GM23338 (cell line): ENCODE measurements around the gene CEACAM19. TPM values are rescaled to one million over a fixed set of nuclear protein-coding genes. Genes with fewer than 3 reads are reported as not detected.

Source experiments
- ATAC-seq: fragments of 200-7000 bp; cut with Tn5 transposase; 3 replicates; pipeline ENCODE4 v1.9.1; 2020
- DNase-seq: peaks from one replicate; pipeline ENCODE4 v3.0.0-alpha.2; 2015; ENCODE audit warnings: low spot score
- H2AFZ ChIP-seq: fragments of 200-600 bp; sonication (generic); 2 replicates; pipeline ENCODE4 v1.8.0; 2016; ENCODE audit warnings: antibody characterized with exemption, mild to moderate bottlenecking, moderate library complexity
- H3F3A ChIP-seq: fragments of 200-600 bp; sonication (generic); replicated peaks from 2 replicates; pipeline ENCODE4 v1.8.0; 2017; ENCODE audit warnings: antibody characterized with exemption, mixed run types, low read depth
- H3K27ac ChIP-seq: fragments of 200-600 bp; sonication (generic); 2 replicates; pipeline ENCODE4 v1.6.1; 2016; ENCODE audit warnings: low read depth
- H3K27me3 ChIP-seq: fragments of 200-600 bp; sonication (generic); 2 replicates; pipeline ENCODE4 v1.8.0; 2016; ENCODE audit warnings: mild to moderate bottlenecking, mixed run types, moderate library complexity; ENCODE audit not compliant: insufficient read depth
- H3K36me3 ChIP-seq: fragments of 200-600 bp; sonication (generic); 2 replicates; pipeline ENCODE4 v1.8.0; 2016; ENCODE audit warnings: mild to moderate bottlenecking; ENCODE audit not compliant: insufficient read depth
- H3K4me1 ChIP-seq: fragments of 200-600 bp; sonication (generic); 2 replicates; pipeline ENCODE4 v1.8.0; 2016; ENCODE audit warnings: mild to moderate bottlenecking, moderate library complexity; ENCODE audit not compliant: insufficient read depth
- H3K4me2 ChIP-seq: fragments of 200-600 bp; sonication (generic); 2 replicates; pipeline ENCODE4 v1.7.1; 2017; ENCODE audit warnings: mixed run types
- H3K4me3 ChIP-seq: fragments of 200-600 bp; sonication (generic); 2 replicates; pipeline ENCODE4 v1.6.1; 2016; ENCODE audit warnings: mixed run types
- H3K79me2 ChIP-seq: fragments of 200-600 bp; sonication (generic); replicated peaks from 2 replicates; pipeline ENCODE4 v1.8.0; 2017; ENCODE audit warnings: mild to moderate bottlenecking; ENCODE audit not compliant: insufficient read depth
- H3K9me2 ChIP-seq: fragments of 200-600 bp; sonication (generic); 2 replicates; pipeline ENCODE4 v1.8.0; 2017; ENCODE audit not compliant: insufficient read depth
- H4K20me1 ChIP-seq: fragments of 200-600 bp; sonication (generic); replicated peaks from 2 replicates; pipeline ENCODE4 v1.8.0; 2017; ENCODE audit warnings: mild to moderate bottlenecking; ENCODE audit not compliant: insufficient read depth
- H3K27ac Mint-ChIP-seq: 2 replicates; pipeline ENCODE4 v1.8.0; 2020; ENCODE audit warnings: inconsistent platforms, mild to moderate bottlenecking, moderate library complexity, mixed read lengths
- H3K27me3 Mint-ChIP-seq: 3 replicates; pipeline ENCODE4 v1.8.0; 2022; ENCODE audit warnings: low read depth, mild to moderate bottlenecking, moderate library complexity, mixed read lengths, inconsistent platforms; ENCODE audit not compliant: insufficient read depth, poor library complexity
- H3K36me3 Mint-ChIP-seq: 3 replicates; pipeline ENCODE4 v1.8.0; 2021; ENCODE audit warnings: low read depth, mild to moderate bottlenecking, inconsistent platforms, moderate library complexity, mixed read lengths
- H3K4me1 Mint-ChIP-seq: 3 replicates; pipeline ENCODE4 v1.8.0; 2020; ENCODE audit warnings: mild to moderate bottlenecking, inconsistent platforms, mixed read lengths
- H3K4me3 Mint-ChIP-seq: 3 replicates; pipeline ENCODE4 v1.8.0; 2021; ENCODE audit warnings: moderate library complexity, mild to moderate bottlenecking, inconsistent platforms, mixed read lengths
- H3K9me3 Mint-ChIP-seq: 3 replicates; pipeline ENCODE4 v1.8.0; 2020; ENCODE audit warnings: moderate library complexity, mild to moderate bottlenecking, inconsistent platforms, mixed read lengths
- CREB1 ChIP-seq: fragments of 250-450 bp; sonication (Bioruptor Pico); IDR thresholded peaks from 2 replicates; pipeline ENCODE4 v1.5.0; 2020; ENCODE audit warnings: low read depth, mild to moderate bottlenecking, moderate library complexity
- ETS1 ChIP-seq: IDR thresholded peaks from 2 replicates; pipeline ENCODE4 v1.6.1; 2016; ENCODE audit warnings: antibody characterized with exemption
- EZH2phosphoT487 ChIP-seq: fragments of 200-600 bp; sonication (generic); IDR thresholded peaks from one replicate; pipeline ENCODE4 v1.8.1; 2018; ENCODE audit warnings: antibody characterized with exemption; ENCODE audit not compliant: unreplicated experiment
- polyA plus RNA-seq: library from polyadenylated mRNA; unstranded; fragments of >200 nt; fragmentation: Nextera tagmentation; extraction: Ambion mirVana; gene quantifications from 2 replicates; pipeline ENCODE4 v1.2.1, GENCODE V29; 2016
- total RNA-seq: library from RNA; depleted of rRNA; stranded (reverse); fragments of >200 nt; shearing (Covaris generic); gene quantifications from 2 replicates; pipeline ENCODE4 v1.2.3, GENCODE V29; 2014
- TF ChIP-seq, protein P1 (sequence below): fragments of 250-450 bp; sonication (Bioruptor Pico); IDR thresholded peaks from 2 replicates; pipeline ENCODE4 v1.5.0; 2020; ENCODE audit warnings: mild to moderate bottlenecking, moderate library complexity
- TF ChIP-seq, protein P2 (sequence below), 2 experiments: fragments of 200-600 bp in 1 of 2; sonication (generic) in 1 of 2; conservative IDR thresholded peaks; 2 replicates each; pipeline versions ENCODE4 v1.5.1 to v1.6.1; 2016 to 2017; ENCODE audit warnings: antibody characterized with exemption in 2 of 2, low read depth in 2 of 2, mild to moderate bottlenecking in 2 of 2, moderate library complexity in 1 of 2
- TF ChIP-seq, protein P3 (sequence below): IDR thresholded peaks from one replicate; pipeline ENCODE4 v1.6.1; 2018; ENCODE audit warnings: antibody characterized with exemption; ENCODE audit not compliant: unreplicated experiment

Gene CEACAM19
- total and polyA plus RNA-seq, 2 experiments from 2014 or later = 0.38 to 0.76 TPM

- TF ChIP-seq, protein P1, sequence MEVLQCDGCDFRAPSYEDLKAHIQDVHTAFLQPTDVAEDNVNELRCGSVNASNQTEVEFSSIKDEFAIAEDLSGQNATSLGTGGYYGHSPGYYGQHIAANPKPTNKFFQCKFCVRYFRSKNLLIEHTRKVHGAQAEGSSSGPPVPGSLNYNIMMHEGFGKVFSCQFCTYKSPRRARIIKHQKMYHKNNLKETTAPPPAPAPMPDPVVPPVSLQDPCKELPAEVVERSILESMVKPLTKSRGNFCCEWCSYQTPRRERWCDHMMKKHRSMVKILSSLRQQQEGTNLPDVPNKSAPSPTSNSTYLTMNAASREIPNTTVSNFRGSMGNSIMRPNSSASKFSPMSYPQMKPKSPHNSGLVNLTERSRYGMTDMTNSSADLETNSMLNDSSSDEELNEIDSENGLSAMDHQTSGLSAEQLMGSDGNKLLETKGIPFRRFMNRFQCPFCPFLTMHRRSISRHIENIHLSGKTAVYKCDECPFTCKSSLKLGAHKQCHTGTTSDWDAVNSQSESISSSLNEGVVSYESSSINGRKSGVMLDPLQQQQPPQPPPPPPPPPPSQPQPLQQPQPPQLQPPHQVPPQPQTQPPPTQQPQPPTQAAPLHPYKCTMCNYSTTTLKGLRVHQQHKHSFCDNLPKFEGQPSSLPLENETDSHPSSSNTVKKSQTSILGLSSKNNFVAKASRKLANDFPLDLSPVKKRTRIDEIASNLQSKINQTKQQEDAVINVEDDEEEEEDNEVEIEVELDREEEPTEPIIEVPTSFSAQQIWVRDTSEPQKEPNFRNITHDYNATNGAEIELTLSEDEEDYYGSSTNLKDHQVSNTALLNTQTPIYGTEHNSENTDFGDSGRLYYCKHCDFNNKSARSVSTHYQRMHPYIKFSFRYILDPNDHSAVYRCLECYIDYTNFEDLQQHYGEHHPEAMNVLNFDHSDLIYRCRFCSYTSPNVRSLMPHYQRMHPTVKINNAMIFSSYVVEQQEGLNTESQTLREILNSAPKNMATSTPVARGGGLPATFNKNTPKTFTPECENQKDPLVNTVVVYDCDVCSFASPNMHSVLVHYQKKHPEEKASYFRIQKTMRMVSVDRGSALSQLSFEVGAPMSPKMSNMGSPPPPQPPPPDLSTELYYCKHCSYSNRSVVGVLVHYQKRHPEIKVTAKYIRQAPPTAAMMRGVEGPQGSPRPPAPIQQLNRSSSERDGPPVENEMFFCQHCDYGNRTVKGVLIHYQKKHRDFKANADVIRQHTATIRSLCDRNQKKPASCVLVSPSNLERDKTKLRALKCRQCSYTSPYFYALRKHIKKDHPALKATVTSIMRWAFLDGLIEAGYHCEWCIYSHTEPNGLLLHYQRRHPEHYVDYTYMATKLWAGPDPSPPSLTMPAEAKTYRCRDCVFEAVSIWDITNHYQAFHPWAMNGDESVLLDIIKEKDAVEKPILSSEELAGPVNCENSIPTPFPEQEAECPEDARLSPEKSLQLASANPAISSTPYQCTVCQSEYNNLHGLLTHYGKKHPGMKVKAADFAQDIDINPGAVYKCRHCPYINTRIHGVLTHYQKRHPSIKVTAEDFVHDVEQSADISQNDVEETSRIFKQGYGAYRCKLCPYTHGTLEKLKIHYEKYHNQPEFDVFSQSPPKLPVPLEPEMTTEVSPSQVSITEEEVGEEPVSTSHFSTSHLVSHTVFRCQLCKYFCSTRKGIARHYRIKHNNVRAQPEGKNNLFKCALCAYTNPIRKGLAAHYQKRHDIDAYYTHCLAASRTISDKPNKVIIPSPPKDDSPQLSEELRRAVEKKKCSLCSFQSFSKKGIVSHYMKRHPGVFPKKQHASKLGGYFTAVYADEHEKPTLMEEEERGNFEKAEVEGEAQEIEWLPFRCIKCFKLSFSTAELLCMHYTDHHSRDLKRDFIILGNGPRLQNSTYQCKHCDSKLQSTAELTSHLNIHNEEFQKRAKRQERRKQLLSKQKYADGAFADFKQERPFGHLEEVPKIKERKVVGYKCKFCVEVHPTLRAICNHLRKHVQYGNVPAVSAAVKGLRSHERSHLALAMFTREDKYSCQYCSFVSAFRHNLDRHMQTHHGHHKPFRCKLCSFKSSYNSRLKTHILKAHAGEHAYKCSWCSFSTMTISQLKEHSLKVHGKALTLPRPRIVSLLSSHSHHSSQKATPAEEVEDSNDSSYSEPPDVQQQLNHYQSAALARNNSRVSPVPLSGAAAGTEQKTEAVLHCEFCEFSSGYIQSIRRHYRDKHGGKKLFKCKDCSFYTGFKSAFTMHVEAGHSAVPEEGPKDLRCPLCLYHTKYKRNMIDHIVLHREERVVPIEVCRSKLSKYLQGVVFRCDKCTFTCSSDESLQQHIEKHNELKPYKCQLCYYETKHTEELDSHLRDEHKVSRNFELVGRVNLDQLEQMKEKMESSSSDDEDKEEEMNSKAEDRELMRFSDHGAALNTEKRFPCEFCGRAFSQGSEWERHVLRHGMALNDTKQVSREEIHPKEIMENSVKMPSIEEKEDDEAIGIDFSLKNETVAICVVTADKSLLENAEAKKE (CRISPR knock-in tag) = no peak
- no peak for TF ChIP-seq ETS1
Measured at GRCh38 chr19:44726465-44726864, 55.2 kb downstream of the CEACAM19 start (continued).

DNA sequence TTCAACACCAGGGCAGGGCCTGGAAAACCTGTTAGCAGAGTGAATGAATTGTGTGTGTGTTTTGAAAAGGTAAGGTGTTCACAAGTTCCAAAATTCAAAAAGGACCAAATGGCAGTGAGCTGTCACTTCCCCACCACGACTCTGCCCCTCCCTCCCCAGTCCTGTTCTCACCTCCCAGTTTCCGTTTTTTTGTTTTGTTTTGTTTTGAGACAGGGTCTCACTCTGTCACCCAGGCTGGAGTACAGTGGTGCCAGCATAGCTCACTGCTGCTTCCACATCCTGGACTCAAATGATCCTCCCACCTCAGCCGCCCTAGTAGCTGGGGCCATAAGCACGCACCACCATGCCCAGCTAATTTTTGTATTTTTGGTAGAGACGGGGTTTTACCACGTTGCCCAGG, 56.9 kb downstream of the CEACAM19 start:
- Mint-ChIP-seq H3K4me1 (no peaks in the 10 kb centered on the region), H3K27me3 (peaks cover 14% of the 10 kb centered on the region), H3K36me3 (no peaks in the 10 kb centered on the region), H3K4me3 (no peak overlapping the region), H3K9me3 (no peaks in the 10 kb centered on the region), H3K27ac (no peak overlapping the region)
- Histone ChIP-seq H3K27ac (no peak overlapping the region), H3K9me2 (no peaks in the 10 kb centered on the region), H3K79me2 (no peaks in the 10 kb centered on the region), H3K27me3 (0 out of 2 replicates have a peak, but pooled peaks cover 6% of the 10 kb centered on the region), H3K4me1 (no peaks in the 10 kb centered on the region), H4K20me1 (no peaks in the 10 kb centered on the region), H3K4me2 (no peak overlapping the region), H3F3A (no peaks in the 10 kb centered on the region), H3K36me3 (no peaks in the 10 kb centered on the region), H3K4me3 (no peak overlapping the region), H2AFZ (no peak overlapping the region)
- ATAC-seq (no peak), DNase-seq (no peak)
- TF ChIP-seq CREB1 (CRISPR knock-in tag) = no peak
- TF ChIP-seq, protein P2, sequence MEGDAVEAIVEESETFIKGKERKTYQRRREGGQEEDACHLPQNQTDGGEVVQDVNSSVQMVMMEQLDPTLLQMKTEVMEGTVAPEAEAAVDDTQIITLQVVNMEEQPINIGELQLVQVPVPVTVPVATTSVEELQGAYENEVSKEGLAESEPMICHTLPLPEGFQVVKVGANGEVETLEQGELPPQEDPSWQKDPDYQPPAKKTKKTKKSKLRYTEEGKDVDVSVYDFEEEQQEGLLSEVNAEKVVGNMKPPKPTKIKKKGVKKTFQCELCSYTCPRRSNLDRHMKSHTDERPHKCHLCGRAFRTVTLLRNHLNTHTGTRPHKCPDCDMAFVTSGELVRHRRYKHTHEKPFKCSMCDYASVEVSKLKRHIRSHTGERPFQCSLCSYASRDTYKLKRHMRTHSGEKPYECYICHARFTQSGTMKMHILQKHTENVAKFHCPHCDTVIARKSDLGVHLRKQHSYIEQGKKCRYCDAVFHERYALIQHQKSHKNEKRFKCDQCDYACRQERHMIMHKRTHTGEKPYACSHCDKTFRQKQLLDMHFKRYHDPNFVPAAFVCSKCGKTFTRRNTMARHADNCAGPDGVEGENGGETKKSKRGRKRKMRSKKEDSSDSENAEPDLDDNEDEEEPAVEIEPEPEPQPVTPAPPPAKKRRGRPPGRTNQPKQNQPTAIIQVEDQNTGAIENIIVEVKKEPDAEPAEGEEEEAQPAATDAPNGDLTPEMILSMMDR (conservative IDR thresholded peaks at IDR 0.05; ENCODE audit: low read depth in 2 of 2) = no peak
- no peak for TF ChIP-seq EZH2phosphoT487
- TF ChIP-seq, protein P3, sequence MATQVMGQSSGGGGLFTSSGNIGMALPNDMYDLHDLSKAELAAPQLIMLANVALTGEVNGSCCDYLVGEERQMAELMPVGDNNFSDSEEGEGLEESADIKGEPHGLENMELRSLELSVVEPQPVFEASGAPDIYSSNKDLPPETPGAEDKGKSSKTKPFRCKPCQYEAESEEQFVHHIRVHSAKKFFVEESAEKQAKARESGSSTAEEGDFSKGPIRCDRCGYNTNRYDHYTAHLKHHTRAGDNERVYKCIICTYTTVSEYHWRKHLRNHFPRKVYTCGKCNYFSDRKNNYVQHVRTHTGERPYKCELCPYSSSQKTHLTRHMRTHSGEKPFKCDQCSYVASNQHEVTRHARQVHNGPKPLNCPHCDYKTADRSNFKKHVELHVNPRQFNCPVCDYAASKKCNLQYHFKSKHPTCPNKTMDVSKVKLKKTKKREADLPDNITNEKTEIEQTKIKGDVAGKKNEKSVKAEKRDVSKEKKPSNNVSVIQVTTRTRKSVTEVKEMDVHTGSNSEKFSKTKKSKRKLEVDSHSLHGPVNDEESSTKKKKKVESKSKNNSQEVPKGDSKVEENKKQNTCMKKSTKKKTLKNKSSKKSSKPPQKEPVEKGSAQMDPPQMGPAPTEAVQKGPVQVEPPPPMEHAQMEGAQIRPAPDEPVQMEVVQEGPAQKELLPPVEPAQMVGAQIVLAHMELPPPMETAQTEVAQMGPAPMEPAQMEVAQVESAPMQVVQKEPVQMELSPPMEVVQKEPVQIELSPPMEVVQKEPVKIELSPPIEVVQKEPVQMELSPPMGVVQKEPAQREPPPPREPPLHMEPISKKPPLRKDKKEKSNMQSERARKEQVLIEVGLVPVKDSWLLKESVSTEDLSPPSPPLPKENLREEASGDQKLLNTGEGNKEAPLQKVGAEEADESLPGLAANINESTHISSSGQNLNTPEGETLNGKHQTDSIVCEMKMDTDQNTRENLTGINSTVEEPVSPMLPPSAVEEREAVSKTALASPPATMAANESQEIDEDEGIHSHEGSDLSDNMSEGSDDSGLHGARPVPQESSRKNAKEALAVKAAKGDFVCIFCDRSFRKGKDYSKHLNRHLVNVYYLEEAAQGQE = no peak
